Endodermal cell (in vitro differentiated cells): Measurements from ENCODE around the gene VTN. TPM values are rescaled to one million over a fixed set of nuclear protein-coding genes. Genes with fewer than 3 reads are reported as not detected.

ENCODE experiments used
- DNase-seq: peaks from one replicate; pipeline ENCODE4 v3.0.0-alpha.2; 2017
- H3K27ac ChIP-seq: 2 replicates; pipeline ENCODE4 v1.5.1; 2013; ENCODE audit warnings: mild to moderate bottlenecking, low read depth, low read length, moderate library complexity
- H3K27me3 ChIP-seq: 2 replicates; pipeline ENCODE4 v1.6.1; 2013; ENCODE audit warnings: mild to moderate bottlenecking, low read length, moderate library complexity; ENCODE audit not compliant: insufficient read depth, control insufficient read depth, poor library complexity, severe bottlenecking
- H3K36me3 ChIP-seq: 2 replicates; pipeline ENCODE4 v1.7.0; 2013; ENCODE audit warnings: mild to moderate bottlenecking, low read length, moderate library complexity; ENCODE audit not compliant: control insufficient read depth, insufficient read depth
- H3K4me1 ChIP-seq: one replicate; pipeline ENCODE4 v1.7.0; 2013; ENCODE audit warnings: low read length; ENCODE audit not compliant: control insufficient read depth, insufficient read depth
- H3K4me3 ChIP-seq: 2 replicates; pipeline ENCODE4 v1.5.1; 2013; ENCODE audit warnings: mild to moderate bottlenecking, low read length, moderate library complexity
- H3K9ac ChIP-seq: 2 replicates; pipeline ENCODE4 v1.6.1; 2013; ENCODE audit warnings: mild to moderate bottlenecking, low read length, moderate library complexity; ENCODE audit not compliant: poor library complexity, severe bottlenecking; ENCODE audit errors: extremely low read depth
- H3K9me3 ChIP-seq: 2 replicates; pipeline ENCODE4 v1.6.1; 2013; ENCODE audit warnings: mild to moderate bottlenecking, low read length, moderate library complexity; ENCODE audit not compliant: control insufficient read depth
- H3K27ac Mint-ChIP-seq: 2 replicates; pipeline ENCODE4 v1.8.0; 2020; ENCODE audit warnings: mixed read lengths
- H3K27me3 Mint-ChIP-seq: 2 replicates; pipeline ENCODE4 v1.8.0; 2021; ENCODE audit warnings: mild to moderate bottlenecking, mixed read lengths; ENCODE audit not compliant: insufficient read depth
- H3K36me3 Mint-ChIP-seq: 2 replicates; pipeline ENCODE4 v1.8.0; 2020; ENCODE audit warnings: low read depth, mixed read lengths
- H3K4me1 Mint-ChIP-seq: 2 replicates; pipeline ENCODE4 v1.8.0; 2020; ENCODE audit warnings: mixed read lengths
- H3K4me3 Mint-ChIP-seq: 2 replicates; pipeline ENCODE4 v1.8.0; 2020; ENCODE audit warnings: mild to moderate bottlenecking, moderate library complexity, mixed read lengths
- H3K9me3 Mint-ChIP-seq: 2 replicates; pipeline ENCODE4 v1.8.0; 2020; ENCODE audit warnings: mild to moderate bottlenecking, mixed read lengths
- WGBS, 2 experiments: methylation state at CpG; one replicate each; pipeline versions ENCODE4 v1.1.5 to v1.1.7; 2013; ENCODE audit warnings: missing lambda C conversion rate in 2 of 2, mixed read lengths in 1 of 2; ENCODE audit not compliant: insufficient coverage in 1 of 2, insufficient read length in 1 of 2; 5-methylcytosine and 5-hydroxymethylcytosine counted together
- total RNA-seq, 2 donors: library from RNA; stranded (reverse); fragmentation: NEBNext Ultra II Directional in 1 of 2; extraction: Animal tissue kit (Norgen Biotek cat#: 25700) in 1 of 2; gene quantifications; 2 replicates in 1 of 2; 3 replicates in 1 of 2; pipeline ENCODE4 v1.2.1, GENCODE V29; 2021
- TF ChIP-seq, protein P1 (sequence below): fragments of 200-600 bp; sonication (generic); conservative IDR thresholded peaks from 2 replicates; pipeline ENCODE4 v1.5.0; 2021; ENCODE audit warnings: antibody characterized with exemption, mild to moderate bottlenecking

The VTN gene
- total RNA-seq, 2 donors from 2014 or later, result 2.5 to 6.7 TPM

DNA sequence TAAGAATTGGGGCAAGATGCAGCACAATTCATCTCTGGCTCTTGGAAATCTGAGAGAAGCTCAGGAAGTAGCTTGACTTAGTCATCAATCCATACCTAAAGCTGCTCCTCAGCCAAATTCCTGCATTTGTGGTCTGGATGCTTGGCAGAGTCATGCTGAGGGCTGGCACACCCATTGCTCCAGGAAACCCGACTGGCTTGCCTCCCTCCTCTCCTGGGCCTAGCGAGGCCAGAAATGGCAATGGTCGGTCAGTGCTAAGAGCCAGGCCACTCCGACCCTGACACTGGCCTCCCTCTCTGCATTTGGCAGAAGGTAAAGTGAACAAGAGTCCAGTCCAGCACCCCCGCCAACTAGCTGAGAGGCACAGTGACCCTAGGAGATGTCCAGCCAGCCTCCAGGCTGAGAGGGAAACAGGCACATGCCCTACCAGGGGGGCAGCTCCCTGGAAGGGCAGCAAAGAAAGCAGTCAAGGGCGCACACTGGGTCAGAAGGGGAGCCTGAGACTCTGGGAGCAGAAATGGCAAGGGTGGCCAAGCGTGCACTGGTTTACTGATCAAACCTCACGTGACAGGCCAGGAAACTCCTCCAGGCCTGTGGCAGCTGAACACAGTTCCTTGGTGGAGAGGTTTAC is 22.7 kb downstream of the VTN start:
- H3K9me3 ChIP-seq, result no peaks in the 10 kb centered on the region
- H3K4me1 ChIP-seq, result peaks cover 9% of the 10 kb centered on the region
- H3K36me3 Mint-ChIP-seq, result peaks cover 80% of the 10 kb centered on the region
- peak overlapping the region; percentile 73 for H3K27ac Mint-ChIP-seq
- no peaks in the 10 kb centered on the region for H3K9me3 Mint-ChIP-seq
- WGBS, 2 experiments, result 94 to 100% methylated on average over 2 to 8 of the region's 8 CpGs
- no peaks in the 10 kb centered on the region for H3K27me3 Mint-ChIP-seq
- no peak overlapping the region for H3K9ac ChIP-seq
- H3K4me1 Mint-ChIP-seq, result peaks cover 4% of the 10 kb centered on the region
- DNase-seq, result peak; percentile 75
- no peak overlapping the region for H3K27ac ChIP-seq
- TF ChIP-seq, protein P1, sequence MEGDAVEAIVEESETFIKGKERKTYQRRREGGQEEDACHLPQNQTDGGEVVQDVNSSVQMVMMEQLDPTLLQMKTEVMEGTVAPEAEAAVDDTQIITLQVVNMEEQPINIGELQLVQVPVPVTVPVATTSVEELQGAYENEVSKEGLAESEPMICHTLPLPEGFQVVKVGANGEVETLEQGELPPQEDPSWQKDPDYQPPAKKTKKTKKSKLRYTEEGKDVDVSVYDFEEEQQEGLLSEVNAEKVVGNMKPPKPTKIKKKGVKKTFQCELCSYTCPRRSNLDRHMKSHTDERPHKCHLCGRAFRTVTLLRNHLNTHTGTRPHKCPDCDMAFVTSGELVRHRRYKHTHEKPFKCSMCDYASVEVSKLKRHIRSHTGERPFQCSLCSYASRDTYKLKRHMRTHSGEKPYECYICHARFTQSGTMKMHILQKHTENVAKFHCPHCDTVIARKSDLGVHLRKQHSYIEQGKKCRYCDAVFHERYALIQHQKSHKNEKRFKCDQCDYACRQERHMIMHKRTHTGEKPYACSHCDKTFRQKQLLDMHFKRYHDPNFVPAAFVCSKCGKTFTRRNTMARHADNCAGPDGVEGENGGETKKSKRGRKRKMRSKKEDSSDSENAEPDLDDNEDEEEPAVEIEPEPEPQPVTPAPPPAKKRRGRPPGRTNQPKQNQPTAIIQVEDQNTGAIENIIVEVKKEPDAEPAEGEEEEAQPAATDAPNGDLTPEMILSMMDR, result no peak
- H3K4me3 Mint-ChIP-seq, result no peak overlapping the region
- H3K4me3 ChIP-seq, result no peak overlapping the region
- peaks cover 93% of the 10 kb centered on the region for H3K36me3 ChIP-seq
- H3K27me3 ChIP-seq, result no peaks in the 10 kb centered on the region

DNA sequence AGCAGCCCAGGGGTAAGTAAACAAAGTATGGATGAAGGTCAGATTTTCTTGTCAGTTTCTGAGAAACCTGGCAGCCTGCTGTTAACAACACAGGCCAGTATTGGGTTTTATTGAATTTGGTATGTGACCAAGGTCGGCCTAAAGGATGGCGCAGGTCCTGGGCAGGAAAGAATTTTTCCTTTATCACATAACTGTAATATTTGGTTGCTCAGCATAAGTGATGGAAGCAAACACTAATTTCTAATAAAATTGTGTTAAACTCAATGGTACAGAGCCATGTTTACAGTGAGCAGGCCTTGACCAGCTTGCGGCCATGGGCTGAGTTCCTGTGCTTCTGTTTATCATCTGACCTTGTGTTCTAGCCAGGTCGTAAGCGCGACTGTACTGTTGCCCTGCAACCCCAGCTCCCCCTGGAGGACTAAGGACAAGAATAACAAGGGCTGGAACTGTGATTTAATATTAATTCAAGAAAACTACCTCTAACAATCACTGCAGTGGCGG is 23.3 kb downstream of the VTN start:
- Histone ChIP-seq H3K36me3 (peaks cover 95% of the 10 kb centered on the region), H3K9me3 (no peaks in the 10 kb centered on the region), H3K27ac (peak overlapping the region; percentile 53), H3K4me3 (no peak overlapping the region), H3K4me1 (peaks cover 9% of the 10 kb centered on the region), H3K27me3 (no peaks in the 10 kb centered on the region), H3K9ac (peak overlapping the region; percentile 25)
- Mint-ChIP-seq H3K27ac (peak overlapping the region; percentile 73), H3K4me3 (no peak overlapping the region), H3K36me3 (peaks cover 83% of the 10 kb centered on the region), H3K4me1 (peaks cover 4% of the 10 kb centered on the region), H3K9me3 (no peaks in the 10 kb centered on the region), H3K27me3 (no peaks in the 10 kb centered on the region)
- WGBS, 2 experiments, result 90 to 100% methylated on average over 1 to 5 of the region's 7 CpGs
- peak; percentile 73 for DNase-seq
- TF ChIP-seq, protein P1, result peak; percentile 62

DNA sequence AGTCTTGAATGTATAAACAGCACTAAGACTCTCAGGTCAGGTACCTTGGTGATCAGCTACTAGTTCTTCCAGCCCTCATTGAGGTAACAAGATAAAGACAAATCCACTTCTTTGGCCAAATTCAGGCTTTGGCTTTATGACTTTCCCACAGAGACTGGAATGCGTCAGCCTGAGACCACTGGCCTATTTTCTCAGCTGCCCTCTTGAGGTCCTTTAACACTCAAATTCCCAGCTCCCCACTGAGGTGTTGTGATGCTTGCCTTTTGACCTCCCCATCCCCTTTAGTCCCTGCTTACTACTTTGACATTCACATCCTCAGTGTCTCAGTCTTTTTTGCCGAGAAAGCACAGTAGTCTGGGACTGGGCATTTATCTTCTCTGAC is 23.9 kb downstream of the VTN start:
- Mint-ChIP-seq H3K36me3 (peaks cover 81% of the 10 kb centered on the region), H3K9me3 (no peaks in the 10 kb centered on the region), H3K4me1 (peaks cover 4% of the 10 kb centered on the region), H3K4me3 (no peak overlapping the region), H3K27me3 (no peaks in the 10 kb centered on the region), H3K27ac (peak overlapping the region; percentile 52)
- no peak overlapping the region for H3K4me3 ChIP-seq
- 73% methylated on average over 2 of the region's 2 CpGs for WGBS, 2 experiments
- DNase-seq, result peak; percentile 69
- peaks cover 95% of the 10 kb centered on the region for H3K36me3 ChIP-seq
- H3K27ac ChIP-seq, result peak overlapping the region; percentile 72
- no peaks in the 10 kb centered on the region for H3K27me3 ChIP-seq
- no peaks in the 10 kb centered on the region for H3K9me3 ChIP-seq
- TF ChIP-seq, protein P1, result no peak
- H3K9ac ChIP-seq, result peak overlapping the region; percentile 25
- peaks cover 9% of the 10 kb centered on the region for H3K4me1 ChIP-seq
